B cell (primary cell): ENCODE measurements around the gene FGF18. TPM values are rescaled to one million over a fixed set of nuclear protein-coding genes. Genes with fewer than 3 reads are reported as not detected.

Experiments
- ATAC-seq: fragments of 200-7000 bp; cut with Tn5 transposase; one replicate; pipeline ENCODE4 v1.10.0; 2021; ENCODE audit warnings: low read depth, mild to moderate bottlenecking, moderate number of reproducible peaks, moderate library complexity
- CTCF ChIA-PET: fragments of 350-600 bp; sonication (Branson Sonifier 250); formaldehyde crosslinking; loops from one replicate; lab custom pipeline; 2021; ENCODE audit warnings: antibody characterized with exemption, inconsistent platforms; lab: Charles Lee
- POLR2A ChIA-PET: fragments of 350-600 bp; sonication (Branson Sonifier 250); formaldehyde crosslinking; loops from one replicate; lab custom pipeline; 2021; ENCODE audit warnings: antibody characterized with exemption; lab: Charles Lee
- DNase-seq: peaks from one replicate; pipeline ENCODE4 v3.0.0; 2013
- H2AFZ ChIP-seq: 2 replicates; pipeline ENCODE4 v1.6.1; 2012; ENCODE audit warnings: mild to moderate bottlenecking, low read depth, low read length; ENCODE audit not compliant: insufficient read depth, poor library complexity, severe bottlenecking
- H3K27ac ChIP-seq, 2 donors: 1 replicate in 1 of 2; 2 replicates in 1 of 2; pipeline ENCODE4 v1.5.1; 2012 to 2013; ENCODE audit warnings: low read length in 2 of 2, mild to moderate bottlenecking in 2 of 2, moderate library complexity in 1 of 2
- H3K27me3 ChIP-seq, 4 experiments: fragments of 200-600 bp in 1 of 4; sonication (generic) in 1 of 4; replicated peaks in 1 of 4; 1 replicate in 2 of 4; 2 replicates in 2 of 4; pipeline versions ENCODE4 v1.6.1 to v1.7.0; 2013 to 2016; ENCODE audit warnings: low read length in 3 of 4, mild to moderate bottlenecking in 2 of 4, mixed read lengths in 1 of 4, moderate library complexity in 1 of 4; ENCODE audit not compliant: insufficient read depth in 4 of 4, control insufficient read depth in 3 of 4; ENCODE audit errors: control extremely low read depth in 1 of 4
- H3K36me3 ChIP-seq, 2 experiments: replicated peaks in 1 of 2; 1 replicate in 1 of 2; 2 replicates in 1 of 2; pipeline versions ENCODE4 v1.6.1 to v1.7.1; 2013; ENCODE audit warnings: low read length in 1 of 2; ENCODE audit not compliant: insufficient read depth in 2 of 2, control insufficient read depth in 1 of 2; ENCODE audit errors: control extremely low read depth in 1 of 2, extremely low read depth in 1 of 2
- H3K4me1 ChIP-seq, 2 donors: fragments of 200-600 bp in 1 of 2; sonication (generic) in 1 of 2; 1 replicate in 1 of 2; 2 replicates in 1 of 2; pipeline versions ENCODE4 v1.5.1 to v1.6.1; 2013 to 2017; ENCODE audit warnings: low read length in 2 of 2; ENCODE audit not compliant: control insufficient read depth in 2 of 2, insufficient read depth in 2 of 2
- H3K4me2 ChIP-seq: replicated peaks from 2 replicates; pipeline ENCODE3; 2012; ENCODE audit warnings: mild to moderate bottlenecking, low read depth, low read length; ENCODE audit not compliant: poor library complexity, severe bottlenecking
- H3K4me3 ChIP-seq, 5 experiments: fragments of 200-600 bp in 1 of 5; sonication (generic) in 1 of 5; 1 replicate in 3 of 5; 2 replicates in 2 of 5; pipeline versions ENCODE4 v1.5.1 to v1.7.0; 2011 to 2016; ENCODE audit warnings: low read length in 4 of 5, mild to moderate bottlenecking in 4 of 5, low read depth in 2 of 5, control low read depth in 1 of 5, moderate library complexity in 1 of 5; ENCODE audit not compliant: insufficient read depth in 1 of 5; ENCODE audit errors: control extremely low read depth in 1 of 5, extremely low read depth in 1 of 5
- H3K79me2 ChIP-seq: fragments of 200-600 bp; sonication (generic); one replicate; pipeline ENCODE4 v1.6.0; 2016; ENCODE audit warnings: low read length; ENCODE audit not compliant: control insufficient read depth, insufficient read depth
- H3K9ac ChIP-seq: fragments of 200-600 bp; sonication (generic); 2 replicates; pipeline ENCODE4 v1.6.1; 2017; ENCODE audit warnings: mild to moderate bottlenecking, low read length, moderate library complexity
- H3K9me3 ChIP-seq, 3 donors: one replicate each; pipeline versions ENCODE4 v1.6.1 to v1.7.1; 2013; ENCODE audit warnings: low read length in 2 of 3; ENCODE audit not compliant: control insufficient read depth in 2 of 3, insufficient read depth in 1 of 3; ENCODE audit errors: control extremely low read depth in 1 of 3
- H4K20me1 ChIP-seq: 2 replicates; pipeline ENCODE4 v1.6.0; 2012; ENCODE audit warnings: mild to moderate bottlenecking, low read length; ENCODE audit not compliant: insufficient read depth, control insufficient read depth, poor library complexity, severe bottlenecking
- H3K27ac Mint-ChIP-seq: one replicate; pipeline ENCODE4 v1.8.0; 2021; ENCODE audit warnings: mixed read lengths
- H3K27me3 Mint-ChIP-seq: one replicate; pipeline ENCODE4 v1.8.0; 2021; ENCODE audit warnings: mixed read lengths
- H3K4me1 Mint-ChIP-seq: one replicate; pipeline ENCODE4 v1.8.0; 2021; ENCODE audit warnings: mixed read lengths
- H3K4me3 Mint-ChIP-seq: one replicate; pipeline ENCODE4 v1.8.0; 2021; ENCODE audit warnings: mixed read lengths
- H3K9me3 Mint-ChIP-seq: one replicate; pipeline ENCODE4 v1.8.0; 2022; ENCODE audit warnings: mixed read lengths; ENCODE audit not compliant: insufficient read depth
- EZH2 ChIP-seq: IDR thresholded peaks from 2 replicates; pipeline ENCODE4 v1.6.1; 2012; ENCODE audit warnings: borderline replicate concordance, low read depth, mild to moderate bottlenecking, moderate library complexity, low read length; ENCODE audit not compliant: insufficient read depth, poor library complexity, severe bottlenecking
- WGBS: methylation state at CpG from one replicate; pipeline ENCODE4 v1.1.5; 2013; ENCODE audit warnings: missing lambda C conversion rate; ENCODE audit not compliant: insufficient coverage; 5-methylcytosine and 5-hydroxymethylcytosine counted together
- intact Hi-C: fragments of 100-400 bp; cut with micrococcal nuclease; formaldehyde crosslinking; loops from one replicate; pipeline ENCODE4 v1.10.0; 2022
- polyA plus RNA-seq: library from polyadenylated mRNA; depleted of rRNA; stranded (reverse); fragments of >200 nt; gene quantifications from 2 replicates; pipeline ENCODE4 v1.2.3, GENCODE V29; 2012
- total RNA-seq, 2 donors: library from RNA; stranded (reverse); fragments of 120-200 nt in 1 of 2; gene quantifications; 1 replicate in 1 of 2; 2 replicates in 1 of 2; pipeline versions ENCODE4 v1.2.3 to v1.2.4, GENCODE V29; 2013 to 2022
- TF ChIP-seq, protein P1 (sequence below): fragments of 200-600 bp; IDR thresholded peaks from one replicate; pipeline ENCODE4 v1.8.0; 2022; ENCODE audit warnings: antibody characterized with exemption, mild to moderate bottlenecking

Gene FGF18
- total and polyA plus RNA-seq, 2 donors (not counting 1 experiment from before 2014, with no cell fraction given), result 0.06 to 0.15 TPM

DNA sequence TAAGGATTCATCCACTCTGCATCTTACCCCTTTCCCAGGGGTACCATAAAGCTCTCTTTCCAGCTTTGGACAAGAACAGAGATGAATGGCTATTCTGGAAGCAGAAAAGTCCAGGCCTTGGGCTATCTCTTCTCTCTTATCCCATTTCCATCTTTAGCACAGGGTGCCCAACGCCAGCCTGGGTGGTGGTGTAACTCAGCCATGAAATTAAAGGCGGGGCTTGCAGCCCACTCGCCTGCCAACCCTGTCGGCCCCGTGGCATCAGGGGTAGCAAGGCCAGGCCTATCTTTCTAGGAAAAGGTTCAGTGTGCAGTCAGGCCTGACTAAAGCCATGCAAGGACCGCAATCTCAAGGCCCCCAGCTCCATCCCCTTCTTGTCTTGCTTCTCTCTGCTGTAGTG is 78.7 kb downstream of the FGF18 start:
- Histone ChIP-seq H3K36me3 (no peaks in the 10 kb centered on the region), H3K4me3 (no peak overlapping the region), H3K27me3 (no peaks in the 10 kb centered on the region), H3K4me2 (no peak overlapping the region), H2AFZ (no peak overlapping the region), H4K20me1 (no peaks in the 10 kb centered on the region), H3K4me1 (no peaks in the 10 kb centered on the region), H3K79me2 (no peaks in the 10 kb centered on the region), H3K27ac (no peak overlapping the region), H3K9ac (no peak overlapping the region), H3K9me3 (no peaks in the 10 kb centered on the region)
- H3K27ac Mint-ChIP-seq, result no peak overlapping the region
- CTCF ChIA-PET, result no interaction called here
- POLR2A ChIA-PET, result no interaction called here
- intact Hi-C loops, result no loop called here
- no peak overlapping the region for H3K4me3 Mint-ChIP-seq
- peaks cover 10% of the 10 kb centered on the region for H3K27me3 Mint-ChIP-seq
- no peak for ATAC-seq
- H3K9me3 Mint-ChIP-seq, result no peaks in the 10 kb centered on the region
- TF ChIP-seq, protein P1, sequence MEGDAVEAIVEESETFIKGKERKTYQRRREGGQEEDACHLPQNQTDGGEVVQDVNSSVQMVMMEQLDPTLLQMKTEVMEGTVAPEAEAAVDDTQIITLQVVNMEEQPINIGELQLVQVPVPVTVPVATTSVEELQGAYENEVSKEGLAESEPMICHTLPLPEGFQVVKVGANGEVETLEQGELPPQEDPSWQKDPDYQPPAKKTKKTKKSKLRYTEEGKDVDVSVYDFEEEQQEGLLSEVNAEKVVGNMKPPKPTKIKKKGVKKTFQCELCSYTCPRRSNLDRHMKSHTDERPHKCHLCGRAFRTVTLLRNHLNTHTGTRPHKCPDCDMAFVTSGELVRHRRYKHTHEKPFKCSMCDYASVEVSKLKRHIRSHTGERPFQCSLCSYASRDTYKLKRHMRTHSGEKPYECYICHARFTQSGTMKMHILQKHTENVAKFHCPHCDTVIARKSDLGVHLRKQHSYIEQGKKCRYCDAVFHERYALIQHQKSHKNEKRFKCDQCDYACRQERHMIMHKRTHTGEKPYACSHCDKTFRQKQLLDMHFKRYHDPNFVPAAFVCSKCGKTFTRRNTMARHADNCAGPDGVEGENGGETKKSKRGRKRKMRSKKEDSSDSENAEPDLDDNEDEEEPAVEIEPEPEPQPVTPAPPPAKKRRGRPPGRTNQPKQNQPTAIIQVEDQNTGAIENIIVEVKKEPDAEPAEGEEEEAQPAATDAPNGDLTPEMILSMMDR, result no peak
- no peak for TF ChIP-seq EZH2
- no peaks in the 10 kb centered on the region for H3K4me1 Mint-ChIP-seq
- WGBS, result 85% methylated on average over 6 of the region's 6 CpGs
- no peak for DNase-seq

DNA sequence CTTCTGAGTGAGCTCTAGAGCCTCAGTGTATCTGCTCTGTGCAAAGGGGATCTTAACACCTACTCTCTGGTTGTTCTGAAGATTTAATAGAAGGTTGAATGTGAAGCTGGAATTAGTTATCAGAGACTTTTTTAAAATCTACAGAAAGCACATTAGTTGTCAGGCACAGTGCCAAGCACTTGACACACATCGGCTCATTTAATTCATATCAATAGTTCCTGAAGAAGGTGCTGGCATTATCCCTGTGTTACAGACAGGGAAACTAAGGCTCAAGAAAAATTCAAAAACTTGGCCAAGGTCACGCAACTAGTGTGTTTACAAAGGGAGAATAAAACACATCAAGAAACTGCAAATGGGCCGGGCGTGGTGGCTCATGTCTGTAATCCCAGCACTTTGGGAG is 80.2 kb downstream of the FGF18 start:
- no peaks in the 10 kb centered on the region for H3K9me3 ChIP-seq
- no peak overlapping the region for H3K4me3 ChIP-seq
- H3K4me2 ChIP-seq, result no peak overlapping the region
- no peak overlapping the region for H3K9ac ChIP-seq
- Mint-ChIP-seq H3K4me3 (no peak overlapping the region), H3K27me3 (peaks cover 3% of the 10 kb centered on the region), H3K4me1 (no peaks in the 10 kb centered on the region), H3K9me3 (no peaks in the 10 kb centered on the region), H3K27ac (no peak overlapping the region)
- ChIA-PET POLR2A (no interaction called here), CTCF (no interaction called here)
- TF ChIP-seq EZH2, result no peak
- TF ChIP-seq, protein P1, result no peak
- no peaks in the 10 kb centered on the region for H3K27me3 ChIP-seq
- H3K4me1 ChIP-seq, result no peaks in the 10 kb centered on the region
- no peak overlapping the region for H3K27ac ChIP-seq
- intact Hi-C loops, result no loop called here
- H3K79me2 ChIP-seq, result no peaks in the 10 kb centered on the region
- no peak overlapping the region for H2AFZ ChIP-seq
- DNase-seq (no peak), ATAC-seq (no peak)
- 100% methylated on average over 3 of the region's 4 CpGs for WGBS
- no peaks in the 10 kb centered on the region for H3K36me3 ChIP-seq
- H4K20me1 ChIP-seq, result no peaks in the 10 kb centered on the region
